GM12878 (cell line): ENCODE results near the gene NTN1. TPM values are rescaled to one million over a fixed set of nuclear protein-coding genes. Genes with fewer than 3 reads are reported as not detected.

Experiments
- ATAC-seq: fragments of 200-7000 bp; cut with Tn5 transposase; 3 replicates; pipeline ENCODE4 v1.9.1; 2020; ENCODE audit warnings: mild to moderate bottlenecking, moderate library complexity
- BruUV-seq: library from RNA; stranded (reverse); fragments of 400-500 nt; replicated peaks from 2 replicates; lab custom pipeline; 2021; lab: Mats Ljungman, UMichigan
- CTCF ChIA-PET: fragments of 300-600 bp; sonication (Branson Sonifier 250); formaldehyde crosslinking; extraction: SDS; loops from one replicate; lab custom pipeline; 2021; ENCODE audit warnings: inconsistent platforms; lab: Yijun Ruan, JAX
- POLR2A ChIA-PET: fragments of 350-600 bp; formaldehyde crosslinking; extraction: SDS; loops from one replicate; lab custom pipeline; 2021; ENCODE audit warnings: inconsistent platforms; lab: Charles Lee
- RAD21 ChIA-PET: fragments of 300-600 bp; sonication (Branson Sonifier 250); formaldehyde crosslinking; loops from one replicate; lab custom pipeline; 2023; ENCODE audit warnings: antibody characterized with exemption; ENCODE audit not compliant: unreplicated experiment; lab: Charles Lee
- SMC1A ChIA-PET: fragments of 300-600 bp; sonication (Branson Sonifier 250); formaldehyde crosslinking; loops from one replicate; lab custom pipeline; 2023; ENCODE audit not compliant: unreplicated experiment, uncharacterized antibody; lab: Charles Lee
- DNase-seq: peaks from one replicate; pipeline ENCODE4 v3.0.0-alpha.2; 2011; ENCODE audit warnings: low read depth, low spot score
- FAIRE-seq: peaks from 3 replicates; lab custom pipeline; 2011; peaks lifted over from hg19 to GRCh38; lab: Jason Lieb, UNC
- H2AFZ ChIP-seq: 2 replicates; pipeline ENCODE4 v1.6.0; 2011; ENCODE audit warnings: low read depth, low read length, control low read depth; ENCODE audit not compliant: control insufficient read depth
- H3K27ac ChIP-seq: 2 replicates; pipeline ENCODE4 v1.5.1; 2011; ENCODE audit warnings: control low read depth; ENCODE audit not compliant: control insufficient read depth, insufficient read depth
- H3K27me3 ChIP-seq, 2 experiments: replicated peaks in 1 of 2; 2 replicates each; pipeline versions ENCODE4 v1.6.0 to v1.6.1; 2011; ENCODE audit warnings: low read length in 1 of 2; ENCODE audit not compliant: control insufficient read depth in 2 of 2, insufficient read depth in 2 of 2
- H3K36me3 ChIP-seq, 2 experiments: 2 replicates each; pipeline ENCODE4 v1.5.1; 2011; ENCODE audit warnings: low read length in 1 of 2; ENCODE audit not compliant: control insufficient read depth in 2 of 2, insufficient read depth in 2 of 2
- H3K4me1 ChIP-seq: 2 replicates; pipeline ENCODE4 v1.6.1; 2011; ENCODE audit warnings: mild to moderate bottlenecking, low read length, moderate library complexity, mixed read lengths; ENCODE audit not compliant: control insufficient read depth, insufficient read depth
- H3K4me2 ChIP-seq: 2 replicates; pipeline ENCODE4 v1.6.0; 2011; ENCODE audit warnings: control low read depth; ENCODE audit not compliant: control insufficient read depth, insufficient read depth
- H3K4me3 ChIP-seq: fragments of 200-600 bp; sonication (generic); 2 replicates; pipeline ENCODE4 v1.5.1; 2016
- H3K79me2 ChIP-seq: 2 replicates; pipeline ENCODE4 v1.6.0; 2011; ENCODE audit warnings: low read length; ENCODE audit not compliant: control insufficient read depth, insufficient read depth
- H3K9ac ChIP-seq: 2 replicates; pipeline ENCODE4 v1.8.0; 2011; ENCODE audit warnings: low read length, control low read depth, mixed read lengths; ENCODE audit not compliant: control insufficient read depth, insufficient read depth
- H3K9me3 ChIP-seq: replicated peaks from 3 replicates; pipeline ENCODE4 v1.5.1; 2011; ENCODE audit warnings: mild to moderate bottlenecking, low read length; ENCODE audit not compliant: control insufficient read depth, insufficient read depth
- H4K20me1 ChIP-seq: 2 replicates; pipeline ENCODE4 v1.6.0; 2011; ENCODE audit not compliant: control insufficient read depth, insufficient read depth
- ATF2 ChIP-seq: IDR thresholded peaks from 2 replicates; pipeline ENCODE4 v1.6.1; 2012; ENCODE audit warnings: low read length, inconsistent platforms
- DPF2 ChIP-seq: fragments of 450-650 bp; IDR thresholded peaks from 2 replicates; pipeline ENCODE4 v1.6.1; 2017; ENCODE audit warnings: mild to moderate bottlenecking
- MAX ChIP-seq: IDR thresholded peaks from 2 replicates; pipeline ENCODE4 v1.6.1; 2012; ENCODE audit warnings: low read depth, low read length, improper control_type of control experiment
- RUNX3 ChIP-seq: IDR thresholded peaks from 2 replicates; pipeline ENCODE4 v1.6.1; 2012; ENCODE audit warnings: low read length, inconsistent platforms
- SPI1 ChIP-seq: IDR thresholded peaks from 2 replicates; pipeline ENCODE4 v1.6.1; 2011; ENCODE audit warnings: low read depth, mild to moderate bottlenecking, low read length, moderate library complexity, borderline replicate concordance; ENCODE audit not compliant: insufficient read depth
- in situ Hi-C: fragments of 300-500 bp; cut with MboI; formaldehyde crosslinking; loops from 9 replicates; pipeline ENCODE4 v1.14.3; 2018; ENCODE audit warnings: mixed read lengths
- intact Hi-C: fragments of 100-400 bp; cut with micrococcal nuclease; formaldehyde crosslinking; loops from one replicate; pipeline ENCODE4 v1.14.2; 2022; ENCODE audit not compliant: unreplicated experiment
- polyA plus RNA-seq, 11 experiments: library from polyadenylated mRNA; depleted of rRNA in 4 of 11; unstranded in 6 of 11; stranded (reverse) in 5 of 11; fragments of >200 nt; fragmentation: Nextera tagmentation in 4 of 11; fragmentation: Illumina TruSeq in 1 of 11; extraction: Ambion mirVana in 4 of 11; extraction: Trizol in 1 of 11; gene quantifications; 1 replicate in 1 of 11; 2 replicates in 10 of 11; pipeline versions ENCODE4 v1.2.1 to v1.2.3, GENCODE V29; 2011 to 2016; ENCODE audit warnings: inconsistent platforms in 2 of 11, missing spikeins in 2 of 11, low read depth in 1 of 11
- total RNA-seq, 4 experiments: library from RNA; depleted of rRNA in 3 of 4; stranded (reverse); fragments of >200 nt in 3 of 4; fragmentation: Illumina TruSeq in 1 of 4; extraction: Trizol in 1 of 4; gene quantifications; 2 replicates each; pipeline versions ENCODE4 v1.2.1 to v1.2.3, GENCODE V29; 2013 to 2021

The NTN1 gene
- total and polyA plus RNA-seq, 10 of the 15 experiments (the other 5 are each of a cell fraction or from before 2014, with no cell fraction given), result 0.02 to 0.89 (median 0.35) TPM

GRCh38 chr17:8979715-8980114 is 41.6 kb upstream of the NTN1 start:
- Histone ChIP-seq H3K36me3 (no peaks in the 10 kb centered on the region), H3K79me2 (no peaks in the 10 kb centered on the region), H3K4me3 (no peak overlapping the region), H3K9ac (no peak overlapping the region; the same call in 1 of the 2 replicates), H3K27ac (peak overlapping the region; percentile 72), H4K20me1 (no peaks in the 10 kb centered on the region), H2AFZ (no peak overlapping the region; the same call in 1 of the 2 replicates), H3K4me2 (peak overlapping the region; percentile 19; the same call in 1 of the 2 replicates), H3K4me1 (peaks cover 28% of the 10 kb centered on the region), H3K27me3 (no peaks in the 10 kb centered on the region), H3K9me3 (no peaks in the 10 kb centered on the region; the same call in 1 of the 3 replicates)
- FAIRE-seq (no peak), ATAC-seq (peak; percentile 62), DNase-seq (no peak)
- ChIA-PET RAD21 (interaction anchor here (0.7 to 1.1 kb wide), 2 partner anchors 80 to 173 kb away, joined by 3 read pairs; no protein-coding TSS in a partner anchor), SMC1A (interaction anchor here (0.8 to 1.6 kb wide), 2 partner anchors 16 to 122 kb away, joined by 3 read pairs; no protein-coding TSS in a partner anchor), POLR2A (interaction anchor here (0.6 kb wide), 1 partner anchor 328 kb away, joined by 4 read pairs; no protein-coding TSS in a partner anchor), CTCF (interaction anchor here (0.7 to 2.1 kb wide), 2 partner anchors 17 to 18 kb away, joined by 4 to 13 read pairs; no protein-coding TSS in a partner anchor)
- in situ Hi-C loops (no loop called here), intact Hi-C loops (loop anchor here (2.0 to 5.0 kb wide), 2 partner anchors 13 to 57 kb away; no protein-coding TSS in a partner anchor)
- TF ChIP-seq DPF2, result no peak
- peak; percentile 26; the same call in 1 of the 2 replicates for TF ChIP-seq SPI1
- TF ChIP-seq RUNX3, result peak; percentile 67
- 0 out of 2 replicates have a peak, but pooled peaks have one; percentile 14 for TF ChIP-seq ATF2
- no peak for TF ChIP-seq MAX
- TSS peak; percentile 59 for BruUV-seq
